HL-60/S4 treated with retinoic acid at 250 ng/mL for 4 days and 3 days (cell line): Measurements from ENCODE around the gene EIF2B2.
"Not testable (repeated sequence)": the region's sequence is repeated elsewhere in the genome, so short reads cannot be mapped to it uniquely, and the experiment has no call there.

Experiments
- in situ Hi-C: fragments of 300-500 bp; cut with MboI; formaldehyde crosslinking; loops from 2 replicates; pipeline ENCODE4 v1.7.0; 2022; ENCODE audit warnings: low sequenced_read_pairs

Gene EIF2B2

DNA sequence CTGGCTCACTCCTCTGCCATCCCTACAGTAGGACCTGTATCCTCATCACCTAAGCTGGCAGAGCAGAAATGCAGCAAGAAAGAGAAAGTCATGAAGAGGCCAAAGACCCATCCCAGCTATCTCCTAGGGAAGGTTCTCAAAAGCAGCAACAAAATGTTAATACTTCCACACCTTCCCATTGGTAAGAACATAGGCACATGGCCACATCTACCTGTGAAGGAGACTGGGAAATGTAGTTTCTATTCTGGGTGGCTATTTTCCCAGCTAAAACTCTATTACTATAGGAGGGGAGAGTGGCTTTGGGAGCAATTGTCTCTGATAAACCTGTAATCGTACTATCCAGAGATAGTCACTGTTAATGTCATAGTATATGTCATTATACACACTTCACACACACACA lies 13.7 kb upstream of the EIF2B2 start:
- in situ Hi-C loops: no loop called here

GRCh38 chr14:74994182-74994581 lies 8.5 kb upstream of the EIF2B2 start:
- in situ Hi-C loops: not testable (repeated sequence)

- in situ Hi-C loops: not testable (repeated sequence)
These were observed 6.9 kb upstream of the EIF2B2 start for GRCh38 chr14:74995781-74996180.

DNA sequence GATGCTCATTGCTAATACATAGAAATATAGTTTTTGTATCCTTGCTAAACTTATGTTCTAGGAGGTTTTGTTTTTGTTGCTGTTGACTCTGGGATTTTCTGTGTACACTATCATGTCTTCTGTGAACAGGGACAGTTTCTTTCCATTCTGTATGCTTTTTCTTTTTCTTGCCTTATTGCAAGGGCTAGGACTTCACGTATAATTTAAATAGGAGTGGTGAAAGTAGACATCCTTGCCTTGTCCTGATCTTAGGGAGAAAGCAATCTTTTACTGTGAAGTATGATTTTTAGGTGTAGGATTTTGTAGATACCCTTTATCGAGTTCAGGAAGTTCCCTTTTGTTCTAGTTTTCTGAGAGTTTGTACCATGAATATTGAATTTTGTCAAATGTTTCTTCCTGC lies 1.5 kb upstream of the EIF2B2 start:
- in situ Hi-C loops: no loop called here

- in situ Hi-C loops: no loop called here
These were observed 822 bp upstream of the EIF2B2 start for GRCh38 chr14:75001899-75002298.

GRCh38 chr14:75003250-75004027 lies 718 bp downstream of the EIF2B2 start:
- in situ Hi-C loops: no loop called here

GRCh38 chr14:75005357-75005756 lies 2.6 kb downstream of the EIF2B2 start:
- in situ Hi-C loops: no loop called here

GRCh38 chr14:75009176-75009575 lies 6.5 kb downstream of the EIF2B2 start:
- in situ Hi-C loops: no loop called here

- in situ Hi-C loops: no loop called here
These were observed 7.9 kb downstream of the EIF2B2 start for GRCh38 chr14:75010472-75011093.

- in situ Hi-C loops: no loop called here
These were observed 8.8 kb downstream of the EIF2B2 start for GRCh38 chr14:75011356-75011994.

DNA sequence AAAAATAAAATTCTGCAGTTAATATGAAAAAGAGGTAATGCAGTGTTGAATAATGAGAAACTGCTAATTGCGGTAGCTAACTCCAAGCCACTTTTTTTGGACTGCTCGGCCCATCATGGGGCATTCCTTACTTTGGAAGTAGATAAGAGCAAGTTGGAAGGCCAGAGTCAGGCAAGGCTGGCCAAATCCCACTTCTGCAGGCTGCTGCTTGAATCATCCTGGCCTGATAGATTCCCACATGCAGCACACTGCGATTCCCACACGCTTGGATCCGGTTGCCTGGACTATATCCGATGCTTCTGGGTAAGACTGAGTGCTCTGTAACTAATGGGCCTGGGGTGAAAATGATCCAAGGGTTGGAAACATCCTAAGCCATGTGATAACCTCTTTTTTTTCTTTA lies 10.6 kb downstream of the EIF2B2 start:
- in situ Hi-C loops: no loop called here

DNA sequence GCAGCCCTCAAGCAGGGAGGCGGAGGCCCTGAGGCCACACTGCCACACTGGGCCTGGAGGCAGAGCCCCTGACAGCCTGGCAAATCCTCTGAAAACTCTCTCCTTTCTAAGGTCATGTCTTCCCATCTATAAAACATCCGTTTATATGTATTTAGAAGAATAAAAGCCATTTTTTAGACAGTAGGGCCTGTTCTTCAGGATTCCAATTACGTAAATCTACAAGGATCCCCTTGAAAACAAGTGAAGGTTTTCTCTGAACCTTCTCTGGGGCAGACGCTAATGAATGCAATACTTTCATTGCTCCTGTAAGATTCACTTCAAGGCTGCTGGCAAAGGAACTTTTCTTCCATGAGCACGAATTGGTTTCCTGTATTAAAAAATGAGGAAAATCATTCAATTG lies 12.8 kb downstream of the EIF2B2 start:
- in situ Hi-C loops: no loop called here

DNA sequence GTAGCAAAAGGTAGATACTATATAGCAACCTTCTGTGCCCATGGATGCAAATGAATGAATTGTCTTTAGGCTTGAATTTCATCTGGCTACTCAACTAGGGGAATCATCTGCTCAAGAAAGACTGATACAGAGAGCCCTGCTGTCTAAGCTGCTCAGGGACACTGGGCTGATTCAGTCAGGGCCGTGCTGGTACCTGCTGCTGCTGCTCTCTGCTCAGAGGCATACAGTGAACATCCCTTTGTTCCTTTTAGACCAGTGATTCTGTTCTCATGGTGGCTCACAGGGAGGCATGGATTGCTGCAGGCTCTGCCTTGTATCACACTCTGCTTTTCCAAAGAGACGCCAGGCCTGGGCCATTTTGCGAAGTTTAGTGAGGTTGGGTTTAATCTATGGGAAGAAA lies 14.1 kb downstream of the EIF2B2 start:
- in situ Hi-C loops: no loop called here

- in situ Hi-C loops: no loop called here
These were observed 16.0 kb downstream of the EIF2B2 start for GRCh38 chr14:75018694-75019093.

- in situ Hi-C loops: no loop called here
These were observed 19.9 kb downstream of the EIF2B2 start for GRCh38 chr14:75022655-75023054.

- in situ Hi-C loops: no loop called here
These were observed 20.4 kb downstream of the EIF2B2 start for GRCh38 chr14:75023108-75023507.

GRCh38 chr14:75025082-75025481 lies 22.4 kb downstream of the EIF2B2 start:
- in situ Hi-C loops: no loop called here

- in situ Hi-C loops: no loop called here
These were observed 23.2 kb downstream of the EIF2B2 start for GRCh38 chr14:75025876-75026275.

DNA sequence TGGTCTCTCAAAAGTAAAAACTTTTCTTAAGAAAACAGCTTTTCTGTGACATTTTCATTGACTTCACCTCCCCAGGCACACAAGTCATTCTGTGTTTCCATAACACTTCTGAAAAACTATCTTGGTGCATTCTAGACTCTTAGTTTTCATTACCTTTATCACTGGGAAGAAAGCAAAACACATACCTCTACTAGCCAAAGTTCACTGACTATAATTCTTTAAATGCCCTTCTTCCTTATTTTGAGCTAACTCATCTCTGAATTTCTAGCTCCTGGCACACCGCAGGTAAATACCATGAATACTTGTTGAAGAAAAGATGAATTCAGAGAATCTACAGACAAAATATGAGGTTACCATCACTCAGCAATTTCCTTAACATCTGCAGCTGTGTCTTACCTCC lies 27.4 kb downstream of the EIF2B2 start:
- in situ Hi-C loops: no loop called here

- in situ Hi-C loops: no loop called here
These were observed 30.2 kb downstream of the EIF2B2 start for GRCh38 chr14:75032939-75033338.

- in situ Hi-C loops: no loop called here
These were observed 37.8 kb downstream of the EIF2B2 start for GRCh38 chr14:75040507-75040906.

- in situ Hi-C loops: no loop called here
These were observed 38.2 kb downstream of the EIF2B2 start for GRCh38 chr14:75040959-75041358.
